CD4-positive, alpha-beta T cell (primary cell): ENCODE data around the gene ETAA1. TPM values are rescaled to one million over a fixed set of nuclear protein-coding genes. Genes with fewer than 3 reads are reported as not detected.

Source experiments
- ATAC-seq: fragments of 200-7000 bp; cut with Tn5 transposase; one replicate; pipeline ENCODE4 v1.10.0; 2022; ENCODE audit warnings: mild to moderate bottlenecking; ENCODE audit not compliant: poor library complexity
- CTCF ChIA-PET: fragments of 350-600 bp; sonication (Branson Sonifier 250); formaldehyde crosslinking; loops from one replicate; lab custom pipeline; 2021; ENCODE audit warnings: antibody characterized with exemption, inconsistent platforms; lab: Charles Lee
- POLR2A ChIA-PET: fragments of 350-600 bp; sonication (Branson Sonifier 250); formaldehyde crosslinking; loops from one replicate; lab custom pipeline; 2021; ENCODE audit warnings: antibody characterized with exemption, inconsistent platforms; lab: Charles Lee
- DNase-seq, 14 experiments: peaks; one replicate each; pipeline ENCODE4 v3.0.0-alpha.2; 2013 to 2020; ENCODE audit warnings: mixed read lengths in 2 of 14
- H3K27ac ChIP-seq, 2 donors: one replicate each; pipeline versions ENCODE4 v1.5.1 to v1.7.0; 2013; ENCODE audit warnings: low read length in 2 of 2, low read depth in 1 of 2, mild to moderate bottlenecking in 1 of 2
- H3K27me3 ChIP-seq, 2 experiments: 1 replicate in 1 of 2; 2 replicates in 1 of 2; pipeline versions ENCODE4 v1.6.1 to v1.7.0; 2013; ENCODE audit warnings: low read length in 2 of 2, control low read depth in 1 of 2, mild to moderate bottlenecking in 1 of 2, moderate library complexity in 1 of 2; ENCODE audit not compliant: insufficient read depth in 2 of 2, control insufficient read depth in 1 of 2
- H3K36me3 ChIP-seq: one replicate; pipeline ENCODE4 v1.6.1; 2013; ENCODE audit warnings: low read length, control low read depth; ENCODE audit not compliant: insufficient read depth
- H3K4me1 ChIP-seq: one replicate; pipeline ENCODE4 v1.6.1; 2013; ENCODE audit warnings: low read length, control low read depth; ENCODE audit not compliant: insufficient read depth
- H3K4me3 ChIP-seq: one replicate; pipeline ENCODE4 v1.5.1; 2013; ENCODE audit warnings: mild to moderate bottlenecking, low read length, moderate library complexity
- H3K9me3 ChIP-seq, 2 experiments: 1 replicate in 1 of 2; 2 replicates in 1 of 2; pipeline versions ENCODE4 v1.6.1 to v1.7.0; 2013; ENCODE audit warnings: low read length in 2 of 2, mild to moderate bottlenecking in 2 of 2, control low read depth in 1 of 2, moderate library complexity in 1 of 2; ENCODE audit not compliant: control insufficient read depth in 1 of 2, insufficient read depth in 1 of 2
- H3K27ac Mint-ChIP-seq: one replicate; pipeline ENCODE4 v1.8.0; 2020; ENCODE audit warnings: mixed read lengths
- H3K27me3 Mint-ChIP-seq: one replicate; pipeline ENCODE4 v1.8.0; 2021; ENCODE audit warnings: mixed read lengths
- H3K36me3 Mint-ChIP-seq: one replicate; pipeline ENCODE4 v1.8.0; 2021; ENCODE audit warnings: low read depth, mixed read lengths
- H3K4me1 Mint-ChIP-seq: one replicate; pipeline ENCODE4 v1.8.0; 2021; ENCODE audit warnings: low read depth, mixed read lengths
- H3K4me3 Mint-ChIP-seq: one replicate; pipeline ENCODE4 v1.8.0; 2020; ENCODE audit warnings: mild to moderate bottlenecking, mixed read lengths
- H3K9me3 Mint-ChIP-seq: one replicate; pipeline ENCODE4 v1.8.0; 2020; ENCODE audit warnings: mixed read lengths
- CTCF ChIP-seq: fragments of 200-600 bp; IDR thresholded peaks from one replicate; pipeline ENCODE4 v1.8.0; 2022; ENCODE audit warnings: antibody characterized with exemption, mild to moderate bottlenecking
- intact Hi-C, 2 experiments: fragments of 100-400 bp; cut with DNase I in 1 of 2; cut with micrococcal nuclease in 1 of 2; formaldehyde crosslinking; loops; one replicate each; pipeline versions ENCODE4 v1.15.1 to v1.9.0; 2023 to 2025; cut with DNase I, micrococcal nuclease
- total RNA-seq, 174 experiments: library from RNA in 2 of 174; stranded (reverse) in 2 of 174; gene quantifications; one replicate each; pipeline ENCODE4 v1.2.3 and lab custom pipeline; 2021 to 2026

Gene ETAA1
- total RNA-seq, 2 experiments from 2014 or later: 9.6 to 10.4 TPM

DNA sequence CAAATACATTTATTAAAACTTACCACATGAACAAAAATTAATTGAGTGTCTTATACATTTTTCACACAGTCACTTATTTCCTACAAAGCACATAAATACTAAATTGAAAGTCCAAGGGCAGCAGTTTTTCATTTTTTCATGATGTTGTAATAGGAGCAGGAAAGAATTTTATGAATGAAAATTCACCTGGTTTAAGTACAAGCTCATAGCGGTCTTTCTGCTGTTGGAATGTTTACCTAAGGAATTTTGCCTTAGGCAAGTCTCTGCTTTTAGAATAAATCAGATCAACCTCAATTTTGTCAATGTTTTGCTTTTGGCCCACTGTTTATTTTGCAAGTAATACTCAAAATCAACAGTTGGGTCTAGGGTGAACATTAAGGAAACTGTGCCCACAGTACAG is 40.0 kb downstream of the ETAA1 start:
- peaks cover 45% of the 10 kb centered on the region for H3K27me3 Mint-ChIP-seq
- ATAC-seq: no peak
- no peak overlapping the region for H3K4me3 Mint-ChIP-seq
- no peak overlapping the region for H3K27ac Mint-ChIP-seq
- H3K27ac ChIP-seq: no peak overlapping the region
- CTCF ChIA-PET: no interaction called here
- no peaks in the 10 kb centered on the region for H3K36me3 ChIP-seq
- no peaks in the 10 kb centered on the region for H3K4me1 ChIP-seq
- intact Hi-C loops: no loop called here
- peaks cover 0 to 1% of the 10 kb centered on the region in 2 experiments for H3K9me3 ChIP-seq
- no peaks in the 10 kb centered on the region for H3K9me3 Mint-ChIP-seq
- no peaks in the 10 kb centered on the region for H3K36me3 Mint-ChIP-seq
- TF ChIP-seq CTCF: no peak
- H3K27me3 ChIP-seq: peaks cover 0 to 4% of the 10 kb centered on the region in 2 experiments
- POLR2A ChIA-PET: no interaction called here
- DNase-seq: no peak
- H3K4me1 Mint-ChIP-seq: no peaks in the 10 kb centered on the region
- H3K4me3 ChIP-seq: no peak overlapping the region

DNA sequence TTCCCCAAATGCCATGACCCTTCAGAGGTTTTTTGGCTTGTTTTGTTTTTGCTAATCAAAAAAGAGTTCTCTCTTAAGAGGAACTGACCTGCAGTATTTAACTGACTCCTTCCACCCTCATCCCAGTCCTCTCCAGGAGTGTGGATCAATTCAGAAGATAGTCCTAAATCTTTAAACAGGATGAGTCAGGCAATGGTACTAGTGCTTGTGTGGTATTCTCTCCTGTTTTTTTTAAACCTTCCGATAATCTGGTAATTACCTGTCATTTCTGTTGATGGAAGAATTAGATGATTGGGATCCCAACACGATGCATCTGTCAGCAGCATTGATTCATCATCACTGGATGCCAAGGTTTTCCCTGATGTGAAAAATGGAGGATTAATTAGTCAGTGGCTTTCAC is 41.2 kb downstream of the ETAA1 start:
- Histone ChIP-seq H3K27ac (no peak overlapping the region), H3K4me3 (no peak overlapping the region), H3K9me3 (no peaks in the 10 kb centered on the region), H3K27me3 (peaks cover 0 to 4% of the 10 kb centered on the region in 2 experiments), H3K36me3 (no peaks in the 10 kb centered on the region), H3K4me1 (no peaks in the 10 kb centered on the region)
- ChIA-PET POLR2A (no interaction called here), CTCF (no interaction called here)
- Mint-ChIP-seq H3K27ac (no peak overlapping the region), H3K4me3 (no peak overlapping the region), H3K9me3 (no peaks in the 10 kb centered on the region), H3K36me3 (no peaks in the 10 kb centered on the region), H3K4me1 (no peaks in the 10 kb centered on the region), H3K27me3 (peaks cover 45% of the 10 kb centered on the region)
- intact Hi-C loops: no loop called here
- ATAC-seq: no peak
- no peak for TF ChIP-seq CTCF
- no peak for DNase-seq

- ATAC-seq (no peak), DNase-seq (no peak)
- TF ChIP-seq CTCF: no peak
- no peaks in the 10 kb centered on the region for H3K36me3 Mint-ChIP-seq
- no peaks in the 10 kb centered on the region for H3K4me1 ChIP-seq
- H3K27me3 ChIP-seq: peaks cover 0 to 4% of the 10 kb centered on the region in 2 experiments
- H3K27ac Mint-ChIP-seq: no peak overlapping the region
- CTCF ChIA-PET: no interaction called here
- H3K36me3 ChIP-seq: no peaks in the 10 kb centered on the region
- no peaks in the 10 kb centered on the region for H3K4me1 Mint-ChIP-seq
- intact Hi-C loops: no loop called here
- H3K27me3 Mint-ChIP-seq: peaks cover 9% of the 10 kb centered on the region
- H3K9me3 Mint-ChIP-seq: no peaks in the 10 kb centered on the region
- H3K4me3 ChIP-seq: no peak overlapping the region
- H3K9me3 ChIP-seq: no peaks in the 10 kb centered on the region
- H3K4me3 Mint-ChIP-seq: no peak overlapping the region
- POLR2A ChIA-PET: no interaction called here
- no peak overlapping the region for H3K27ac ChIP-seq
Observed at GRCh38 chr2:67445652-67446268, 48.6 kb downstream of the ETAA1 start.
